HepG2 (cell line): ENCODE measurements around the gene CNNM4. TPM values are rescaled to one million over a fixed set of nuclear protein-coding genes. Genes with fewer than 3 reads are reported as not detected.
A peak's percentile ranks its signal among the peaks of the same experiment; 100 is the strongest.

Source experiments
- ATAC-seq: fragments of 200-7000 bp; cut with Tn5 transposase; 3 replicates; pipeline ENCODE4 v1.9.1; 2020; ENCODE audit warnings: mild to moderate bottlenecking, moderate library complexity
- BruUV-seq: library from RNA; stranded (reverse); fragments of 400-500 nt; replicated peaks from 2 replicates; lab custom pipeline; 2021; lab: Mats Ljungman, UMichigan
- CTCF ChIA-PET: fragments of 300-600 bp; formaldehyde crosslinking; extraction: SDS; loops from one replicate; lab custom pipeline; 2021; ENCODE audit warnings: low total read pairs, inconsistent platforms, low intra/inter-chr PET ratio; lab: Yijun Ruan, JAX
- POLR2A ChIA-PET: fragments of 350-600 bp; sonication (Branson Sonifier 250); formaldehyde crosslinking; loops from one replicate; lab custom pipeline; 2020; ENCODE audit warnings: antibody characterized with exemption, inconsistent platforms; lab: Yijun Ruan, JAX
- DNase-seq: peaks from one replicate; pipeline ENCODE4 v3.0.0-alpha.2; 2015; ENCODE audit warnings: low spot score
- FAIRE-seq: peaks from 3 replicates; lab custom pipeline; 2011; peaks lifted over from hg19 to GRCh38; lab: Jason Lieb, UNC
- H2AFZ ChIP-seq: one replicate; pipeline ENCODE4 v1.6.1; 2011; ENCODE audit warnings: low read length, inconsistent platforms
- H3K27ac ChIP-seq: fragments of 300-600 bp; 3 replicates; pipeline ENCODE4 v1.8.0; 2011; ENCODE audit warnings: mixed run types, mild to moderate bottlenecking, mixed read lengths, low read length, inconsistent platforms; ENCODE audit not compliant: insufficient read depth; ENCODE audit errors: extremely low read length
- H3K27me3 ChIP-seq, 2 experiments: fragments of 200-600 bp in 1 of 2; 2 replicates in 1 of 2; 3 replicates in 1 of 2; pipeline versions ENCODE4 v1.6.0 to v1.8.0; 2011; ENCODE audit warnings: low read length in 2 of 2, mild to moderate bottlenecking in 2 of 2, moderate library complexity in 2 of 2, inconsistent platforms in 1 of 2; ENCODE audit not compliant: insufficient read depth in 2 of 2, control insufficient read depth in 1 of 2
- H3K36me3 ChIP-seq, 2 experiments: fragments of 200-600 bp in 1 of 2; replicated peaks in 1 of 2; 2 replicates in 1 of 2; 3 replicates in 1 of 2; pipeline versions ENCODE4 v1.5.1 to v1.8.0; 2011; ENCODE audit warnings: low read length in 2 of 2, inconsistent platforms in 1 of 2; ENCODE audit not compliant: insufficient read depth in 2 of 2, control insufficient read depth in 1 of 2
- H3K4me1 ChIP-seq: 2 replicates; pipeline ENCODE4 v1.5.1; 2012; ENCODE audit warnings: low read length, inconsistent platforms; ENCODE audit not compliant: insufficient read depth
- H3K4me2 ChIP-seq: 2 replicates; pipeline ENCODE4 v1.6.0; 2011; ENCODE audit warnings: low read depth, low read length, inconsistent platforms
- H3K4me3 ChIP-seq, 3 experiments: fragments of 200-600 bp in 1 of 3; sonication (generic), shearing (Covaris generic) in 1 of 3; replicated peaks in 1 of 3; 2 replicates each; pipeline ENCODE4 v1.5.1; 2011 to 2016; ENCODE audit warnings: low read length in 3 of 3, inconsistent platforms in 2 of 3, low read depth in 2 of 3, mild to moderate bottlenecking in 2 of 3, control low read depth in 1 of 3, mixed read lengths in 1 of 3; ENCODE audit not compliant: insufficient read depth in 1 of 3
- H3K79me2 ChIP-seq: one replicate; pipeline ENCODE4 v1.6.1; 2011; ENCODE audit warnings: low read length, inconsistent platforms; ENCODE audit not compliant: insufficient read depth
- H3K9ac ChIP-seq: 2 replicates; pipeline ENCODE4 v1.6.0; 2011; ENCODE audit warnings: mild to moderate bottlenecking, low read depth, low read length, inconsistent platforms; ENCODE audit not compliant: insufficient read depth
- H3K9me3 ChIP-seq: 2 replicates; pipeline ENCODE4 v1.5.1; 2012; ENCODE audit warnings: mild to moderate bottlenecking, low read length
- H4K20me1 ChIP-seq: 2 replicates; pipeline ENCODE4 v1.6.0; 2011; ENCODE audit warnings: inconsistent platforms, mild to moderate bottlenecking, low read length, moderate library complexity; ENCODE audit not compliant: insufficient read depth
- HCFC1 ChIP-seq: fragments of 150-350 bp; IDR thresholded peaks from 2 replicates; pipeline ENCODE4 v1.6.1; 2014; ENCODE audit warnings: low read depth, low read length
- HMGXB4 ChIP-seq, 2 experiments: sonication (generic) in 1 of 2; formaldehyde crosslinking in 1 of 2; IDR thresholded peaks; 2 replicates each; pipeline versions ENCODE4 v1.4.0 to v1.6.1; 2018 to 2020; ENCODE audit warnings: missing genetic modification reagents in 2 of 2, borderline replicate concordance in 1 of 2, low read depth in 1 of 2, mild to moderate bottlenecking in 1 of 2, missing biosample characterization in 1 of 2
- HOXA3 ChIP-seq: sonication (generic); formaldehyde crosslinking; IDR thresholded peaks from 2 replicates; pipeline ENCODE4 v1.5.0; 2020; ENCODE audit warnings: missing genetic modification reagents
- KLF9 ChIP-seq: IDR thresholded peaks from 2 replicates; pipeline ENCODE4 v1.6.1; 2016; ENCODE audit warnings: low read depth
- POLR2AphosphoS5 ChIP-seq: IDR thresholded peaks from 2 replicates; pipeline ENCODE4 v1.6.1; 2012; ENCODE audit warnings: low read depth, low read length
- POLR2G ChIP-seq: fragments of 200-400 bp; formaldehyde crosslinking; IDR thresholded peaks from 2 replicates; pipeline ENCODE4 v1.6.1; 2018; ENCODE audit warnings: mild to moderate bottlenecking, low read depth, low read length, moderate library complexity
- ZBTB4 ChIP-seq: sonication (generic); formaldehyde crosslinking; IDR thresholded peaks from 2 replicates; pipeline ENCODE4 v1.4.0; 2020; ENCODE audit warnings: missing genetic modification reagents, mild to moderate bottlenecking, borderline replicate concordance
- ZNF160 ChIP-seq: sonication (generic); formaldehyde crosslinking; IDR thresholded peaks from 2 replicates; pipeline ENCODE4 v1.8.0; 2022; ENCODE audit warnings: mild to moderate bottlenecking, inconsistent platforms, missing genetic modification reagents
- ZNF296 ChIP-seq: sonication (generic); formaldehyde crosslinking; conservative IDR thresholded peaks from 2 replicates; pipeline ENCODE4 v1.5.0; 2020; ENCODE audit warnings: mild to moderate bottlenecking, missing genetic modification reagents
- ZNF460 ChIP-seq: sonication (generic); formaldehyde crosslinking; IDR thresholded peaks from 2 replicates; pipeline ENCODE4 v1.5.1; 2020; ENCODE audit warnings: missing genetic modification reagents, mild to moderate bottlenecking, borderline replicate concordance
- ZNF563 ChIP-seq: sonication (generic); formaldehyde crosslinking; IDR thresholded peaks from 2 replicates; pipeline ENCODE4 v1.8.0; 2022; ENCODE audit warnings: mild to moderate bottlenecking, moderate library complexity, missing genetic modification reagents
- WGBS: methylation state at CpG from one replicate; pipeline ENCODE4 v1.1.6; 2017; ENCODE audit warnings: low lambda C conversion rate; 5-methylcytosine and 5-hydroxymethylcytosine counted together
- in situ Hi-C: cut with HindIII; loops from 2 replicates; pipeline ENCODE4 v1.10.0; 2017; ENCODE audit warnings: low pct_unique_long_range_greater_than_20kb; ENCODE audit not compliant: extremely low pct_ligation_motif_present
- intact Hi-C: fragments of 100-400 bp; cut with micrococcal nuclease; formaldehyde crosslinking; loops from one replicate; pipeline ENCODE4 v1.10.0; 2022; ENCODE audit not compliant: unreplicated experiment
- polyA plus RNA-seq, 8 experiments: library from polyadenylated mRNA; depleted of rRNA in 3 of 8; stranded (reverse) in 7 of 8; unstranded in 1 of 8; fragments of >200 nt; fragmentation: Illumina TruSeq in 4 of 8; extraction: Trizol in 4 of 8; gene quantifications; 2 replicates each; pipeline versions ENCODE4 v1.2.1 to v1.2.3, GENCODE V29; 2011 to 2016; ENCODE audit warnings: low read depth in 4 of 8, missing spikeins in 1 of 8, mixed read lengths in 1 of 8; ENCODE audit not compliant: insufficient read depth in 1 of 8
- total RNA-seq, 5 experiments: library from RNA; depleted of rRNA; stranded (reverse); fragments of >200 nt; fragmentation: Illumina TruSeq; extraction: Trizol; gene quantifications; 2 replicates each; pipeline ENCODE4 v1.2.3, GENCODE V29; 2016; ENCODE audit warnings: low read depth in 1 of 5

Gene CNNM4
- total and polyA plus RNA-seq, 2 of the 13 experiments (the other 11 are each of a cell fraction or from before 2014, with no cell fraction given), result 5.9 to 8.4 TPM

GRCh38 chr2:96859099-96859649, 98.5 kb downstream of the CNNM4 start (continued):
- TF ChIP-seq POLR2G (peak; percentile 56), ZNF460 (no peak), POLR2AphosphoS5 (peak; percentile 22), ZNF563 (CRISPR knock-in tag) (peak; percentile 47; the same call in 1 of the 2 replicates), HMGXB4 (CRISPR knock-in tag; IDR thresholded peaks at IDR 0.05; ENCODE audit: borderline replicate concordance in 1 of 2, low read depth in 1 of 2) (no peak), HCFC1 (0 out of 2 replicates have a peak, but pooled peaks have one; percentile 4), HOXA3 (CRISPR knock-in tag) (peak; percentile 38), ZNF296 (CRISPR knock-in tag) (no peak)
- TF ChIP-seq, all 625 proteins: peak for 27

- in situ Hi-C loops, result loop anchor here (5.0 kb wide), 1 partner anchor 93 kb away; no protein-coding TSS in a partner anchor
- WGBS, result 71% methylated on average over 4 of the region's 4 CpGs
These were observed 99.0 kb downstream of the CNNM4 start for GRCh38 chr2:96859681-96860064.

More at GRCh38 chr2:96859681-96860064, 99.0 kb downstream of the CNNM4 start:
- ATAC-seq (no peak), FAIRE-seq (no peak), DNase-seq (no peak)
- no peak for TF ChIP-seq ZBTB4 (CRISPR knock-in tag)
- TF ChIP-seq ZNF160 (CRISPR knock-in tag), result no peak
- no peak for TF ChIP-seq KLF9
- 0 out of 2 replicates have a peak, but pooled peaks have one; percentile 12 for TF ChIP-seq POLR2AphosphoS5
- no peak for TF ChIP-seq ZNF563 (CRISPR knock-in tag)
- peaks cover 19% of the 10 kb centered on the region for H3K79me2 ChIP-seq
- no TSS peak for BruUV-seq
- H3K4me2 ChIP-seq, result no peak overlapping the region
- ChIA-PET POLR2A (interaction anchor here (6.1 kb wide), 1 partner anchor 9 kb away, joined by 152 read pairs; the partner anchor contains the start of gene SEMA4C), CTCF (interaction anchor here (2.4 kb wide), 1 partner anchor 91 kb away, joined by 29 read pairs; no protein-coding TSS in a partner anchor)
- intact Hi-C loops, result no loop called here
- no peak overlapping the region for H2AFZ ChIP-seq
- no peaks in the 10 kb centered on the region; a peak in 1 of 5 replicates for H3K27me3 ChIP-seq
- H3K9ac ChIP-seq, result no peak overlapping the region
- no peak overlapping the region for H3K4me3 ChIP-seq
- H3K9me3 ChIP-seq, result no peaks in the 10 kb centered on the region
- no peaks in the 10 kb centered on the region for H4K20me1 ChIP-seq
- peaks cover 22 to 39% of the 10 kb centered on the region in 2 experiments for H3K36me3 ChIP-seq
- H3K27ac ChIP-seq, result peak overlapping the region; percentile 67
- H3K4me1 ChIP-seq, result peaks cover 63% of the 10 kb centered on the region
